Stimulated activated CD8-positive, alpha-beta memory T cell treated with anti-CD3 and anti-CD28 coated beads, Interleukin-4, amount 100 ng/mL, for 4 hours (primary cell): ENCODE data around the gene LOC128125822.

ENCODE experiments used
- DNase-seq, 2 donors: peaks; one replicate each; pipeline ENCODE4 v3.0.0-alpha.2; 2020; ENCODE audit warnings: low read depth in 2 of 2, low spot score in 1 of 2

Gene LOC128125822

GRCh38 chr6:63554782-63555181 is 17.5 kb upstream of the LOC128125822 start:
- no peak for DNase-seq

GRCh38 chr6:63556369-63556768 is 15.9 kb upstream of the LOC128125822 start:
- DNase-seq: no peak

GRCh38 chr6:63558278-63558677 is 14.0 kb upstream of the LOC128125822 start:
- no peak for DNase-seq

DNA sequence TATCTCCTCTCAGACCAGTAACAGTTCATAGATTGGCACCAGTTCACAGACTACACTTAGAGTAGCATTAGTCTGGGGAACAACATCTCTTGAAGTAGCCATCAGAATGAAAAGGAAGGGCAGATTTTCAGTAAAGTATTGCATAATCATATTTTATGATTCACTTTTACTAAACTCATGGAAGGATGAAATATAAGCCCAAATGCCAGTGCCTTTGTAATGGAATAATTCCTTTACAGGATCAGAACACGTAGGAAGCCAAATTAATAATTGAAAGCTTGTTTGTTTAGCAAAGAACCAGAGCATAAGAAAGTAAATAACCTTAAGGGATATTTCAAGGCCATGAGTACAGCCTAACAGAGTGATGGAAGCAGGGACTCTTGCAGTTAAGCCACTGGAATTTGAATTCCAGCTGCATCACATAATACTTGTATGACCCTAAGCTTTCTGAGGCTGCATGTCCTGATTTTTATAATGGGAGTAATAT is 11.4 kb upstream of the LOC128125822 start:
- DNase-seq: no peak

GRCh38 chr6:63561288-63561687 is 11.0 kb upstream of the LOC128125822 start:
- no peak for DNase-seq

DNA sequence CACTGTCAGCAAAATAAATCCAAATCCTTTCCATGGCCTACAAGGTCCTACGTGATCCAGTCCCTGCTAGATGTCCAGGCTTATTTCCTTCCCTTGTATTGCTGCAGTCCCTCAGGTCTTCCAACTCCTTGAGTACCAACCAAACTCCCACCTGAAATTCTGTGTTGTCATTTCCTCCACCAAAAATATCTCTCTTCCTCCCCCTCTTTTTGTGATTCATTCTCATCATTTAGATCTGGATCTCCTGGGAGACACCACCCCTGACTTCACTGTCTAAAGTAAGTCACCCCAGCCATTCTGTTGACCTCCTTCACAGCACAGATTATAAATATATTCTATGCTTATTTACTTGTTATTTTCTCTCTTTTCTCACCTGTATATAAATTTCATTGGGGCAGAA is 9.0 kb upstream of the LOC128125822 start:
- no peak for DNase-seq

DNA sequence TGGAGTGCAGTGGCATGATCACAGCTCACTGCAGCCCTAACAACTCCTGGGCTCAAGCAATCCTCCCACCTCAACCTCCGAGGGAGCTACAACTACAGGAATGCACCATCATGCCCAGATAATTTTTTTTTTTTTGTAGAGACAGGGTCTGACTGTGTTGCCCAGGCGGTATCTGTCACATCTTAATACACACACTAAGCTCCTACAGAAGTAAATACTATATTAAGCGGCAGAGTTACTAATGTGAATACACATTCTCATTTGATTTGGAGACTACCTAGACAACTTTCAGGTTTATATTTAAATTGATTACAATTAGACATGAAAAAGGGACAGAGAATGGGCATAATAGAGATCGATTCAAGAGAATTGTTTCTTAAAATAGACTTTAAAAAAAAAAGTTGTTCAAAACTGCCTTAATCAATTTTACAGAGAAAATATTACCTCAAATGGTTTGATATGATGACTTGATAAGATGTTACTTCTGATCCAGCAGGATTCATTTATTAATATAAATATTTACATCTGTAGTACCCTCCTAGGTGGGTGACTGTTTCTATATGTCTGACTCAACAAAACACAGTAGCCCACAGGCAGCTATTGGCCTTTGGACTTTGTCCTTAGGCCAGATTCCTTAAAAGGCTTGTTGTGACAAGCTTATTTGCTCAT is 7.1 kb upstream of the LOC128125822 start:
- no peak for DNase-seq

- no peak for DNase-seq
Observed at GRCh38 chr6:63565727-63566596, 6.3 kb upstream of the LOC128125822 start.

GRCh38 chr6:63567966-63568365 is 4.3 kb upstream of the LOC128125822 start:
- no peak for DNase-seq

DNA sequence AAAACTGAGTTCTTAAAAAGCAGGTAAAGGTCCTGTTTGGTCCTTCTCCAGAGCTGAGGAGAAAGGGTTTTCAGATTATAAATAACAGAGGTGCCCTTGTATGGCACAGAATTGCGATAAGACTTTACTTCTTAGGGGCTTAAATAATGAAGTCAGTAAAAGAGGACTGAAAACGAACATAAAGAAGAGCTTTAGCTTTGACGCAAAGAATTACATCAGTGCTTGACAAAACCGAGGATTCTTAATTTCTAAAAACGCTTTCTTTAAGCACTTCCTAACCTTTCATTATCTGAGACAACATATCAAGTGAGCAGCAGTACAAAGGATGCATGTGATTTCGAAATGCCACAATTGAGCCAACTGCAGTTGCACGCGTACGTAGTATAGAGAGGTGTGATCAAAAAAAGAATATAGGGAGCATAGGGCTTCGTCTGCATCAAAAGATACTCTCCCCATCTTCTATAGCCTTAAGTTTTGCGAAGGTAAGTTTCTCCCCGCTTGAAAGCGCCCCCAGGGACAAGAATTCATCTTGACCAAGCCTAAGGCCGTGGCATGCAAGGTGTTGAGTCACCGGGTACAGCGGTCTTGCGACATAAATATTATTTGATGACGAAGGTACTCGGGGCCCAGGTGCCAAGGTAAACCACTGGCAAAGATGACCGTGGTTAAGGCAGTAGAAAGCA is 778 bp upstream of the LOC128125822 start:
- no peak for DNase-seq

DNA sequence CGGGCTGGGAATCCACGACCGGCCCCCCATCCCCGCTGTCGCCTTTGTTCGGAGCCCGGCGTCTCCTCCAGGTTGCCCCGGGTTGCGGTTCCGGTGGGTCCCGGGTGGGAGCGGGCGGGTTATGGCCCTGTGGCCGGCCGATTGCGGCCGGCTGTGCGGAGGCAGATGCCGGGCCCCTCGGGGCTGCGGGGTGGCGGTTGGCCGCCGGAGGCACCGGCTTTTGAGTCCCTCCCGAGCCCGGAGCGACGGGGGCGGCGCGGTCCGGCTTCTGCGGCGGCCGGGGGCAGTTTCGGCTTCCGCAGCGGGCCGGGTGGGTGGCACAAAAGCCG is 431 bp downstream of the LOC128125822 start:
- DNase-seq: peak in 1 of 2 donors; percentile 1

DNA sequence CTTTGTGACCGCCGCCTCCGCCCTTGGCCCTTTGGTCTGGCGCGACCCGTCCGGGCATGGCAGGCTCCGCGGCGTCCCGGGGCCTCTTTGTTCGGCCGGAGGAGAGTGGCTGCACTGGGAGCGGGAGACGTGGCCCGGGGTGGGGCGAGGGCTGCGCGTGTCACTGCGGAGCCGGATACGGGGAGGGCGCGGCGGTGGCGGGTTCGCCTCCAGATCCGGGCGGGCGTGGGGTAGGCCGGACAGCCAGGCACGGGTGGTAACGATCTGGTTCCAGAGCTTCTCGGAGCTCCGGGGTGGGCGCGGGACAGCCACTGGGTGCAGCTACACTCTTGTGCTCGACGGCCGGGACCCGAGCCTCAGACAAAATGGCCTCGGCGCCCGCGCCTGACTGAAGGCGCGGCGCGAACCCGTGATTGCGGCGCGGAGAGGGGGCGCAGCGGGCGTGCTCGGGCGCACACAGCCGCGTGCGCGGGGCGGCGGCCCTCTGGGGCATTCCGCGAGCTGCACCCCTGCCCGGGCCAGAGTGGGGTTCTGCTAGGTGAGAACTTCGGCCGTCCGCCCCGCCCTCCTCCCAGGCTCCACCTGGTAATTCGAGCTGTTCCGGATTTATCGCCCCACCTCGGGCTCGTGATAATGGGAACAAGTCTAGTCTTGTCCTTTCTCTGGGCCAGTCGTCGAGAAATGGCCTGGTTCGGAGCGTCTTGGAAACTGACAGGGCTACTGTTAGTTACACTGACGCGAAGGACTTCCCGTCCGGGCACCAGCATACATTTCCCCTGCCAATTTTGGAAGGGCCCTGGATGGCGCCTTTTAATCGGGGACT is 1.0 kb downstream of the LOC128125822 start:
- DNase-seq: peak; percentile 32 to 36

GRCh38 chr6:63573899-63574553 is 1.7 kb downstream of the LOC128125822 start:
- DNase-seq: peak; percentile 3 to 7

GRCh38 chr6:63574554-63574900 is 2.2 kb downstream of the LOC128125822 start:
- no peak for DNase-seq

- DNase-seq: no peak
Observed at GRCh38 chr6:63576147-63576772, 4.0 kb downstream of the LOC128125822 start.

DNA sequence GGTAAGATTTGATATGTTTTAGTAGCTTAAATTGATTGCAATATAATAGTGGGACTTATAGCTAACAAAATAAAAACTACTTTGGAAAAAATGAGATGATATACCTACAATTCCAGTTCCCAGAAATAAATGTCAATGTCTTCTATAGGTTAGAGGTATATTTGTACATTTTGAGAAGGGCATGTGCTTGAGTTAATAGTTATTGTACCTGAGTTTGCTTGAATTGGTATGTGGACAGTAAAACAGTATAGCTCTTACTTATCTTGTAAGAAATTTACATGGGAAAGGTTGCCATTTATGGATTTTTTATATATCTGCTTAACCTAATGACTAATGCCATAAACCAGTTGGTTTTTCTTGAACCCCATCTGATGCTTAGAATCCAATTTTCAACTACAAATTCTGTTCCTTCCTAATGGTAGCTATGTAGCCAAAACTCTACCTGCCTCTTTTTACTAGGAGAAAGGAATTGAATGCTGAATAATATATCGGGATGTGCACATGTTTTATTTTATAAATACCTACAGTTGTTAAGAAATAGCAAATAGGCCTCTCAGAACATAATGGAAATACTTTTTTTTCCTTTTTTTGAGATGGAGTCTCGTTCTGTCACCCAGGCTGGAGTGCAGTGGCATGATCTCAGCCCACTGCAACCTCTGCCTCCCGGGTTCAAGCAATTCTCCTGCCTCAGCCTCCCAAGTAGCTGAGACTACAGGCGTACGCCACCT is 4.9 kb downstream of the LOC128125822 start:
- DNase-seq: no peak

- DNase-seq: no peak
Observed at GRCh38 chr6:63578757-63579156, 6.5 kb downstream of the LOC128125822 start.

- no peak for DNase-seq
Observed at GRCh38 chr6:63579937-63580703, 7.8 kb downstream of the LOC128125822 start.

DNA sequence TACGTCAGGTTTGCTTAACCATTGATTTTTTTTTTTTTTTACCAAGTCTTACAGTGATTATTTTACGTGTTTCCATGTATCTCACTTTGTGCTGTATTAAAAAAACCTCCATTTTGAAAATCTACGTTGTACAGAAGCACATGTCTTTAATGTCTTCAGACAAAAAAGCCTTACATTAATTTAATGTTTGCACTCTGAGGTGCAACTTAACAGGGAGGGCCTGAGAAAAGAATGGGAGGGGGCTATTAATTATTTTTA is 8.4 kb downstream of the LOC128125822 start:
- no peak for DNase-seq
